ENCODE data around the gene HOPX. TPM values are rescaled to one million over a fixed set of nuclear protein-coding genes. Genes with fewer than 3 reads are reported as not detected.
A peak's percentile ranks its signal among the peaks of the same experiment; 100 is the strongest.

HOPX gene
- total and polyA plus RNA-seq, 2 of the 4 experiments (the other 2 are of a cell fraction), result 1.3 to 1.7 TPM

- Histone ChIP-seq H2BK15ac (ENCODE audit: low read depth, low read length) (no peak overlapping the region), H3K9me1 (ENCODE audit: insufficient read depth, low read length) (no peaks in the 10 kb centered on the region), H4K5ac (ENCODE audit: low read depth, low read length) (no peak overlapping the region), H3K4me3 (ENCODE audit: insufficient read depth, low read depth, low read length) (no peak overlapping the region), H2AFZ (replicated peaks; ENCODE audit: low read length, poor library complexity) (no peak overlapping the region), H4K91ac (ENCODE audit: insufficient read depth, low read depth, low read length) (no peak overlapping the region), H2BK120ac (ENCODE audit: low read depth, low read length) (no peak overlapping the region), H3K18ac (ENCODE audit: low read depth, low read length) (no peak overlapping the region), H3K4ac (ENCODE audit: low read depth, low read length) (no peak overlapping the region), H3K4me2 (ENCODE audit: low read depth, low read length) (no peak overlapping the region), H4K20me1 (ENCODE audit: insufficient read depth, low read length) (no peaks in the 10 kb centered on the region), H3K9me3 (ENCODE audit: control insufficient read depth, insufficient read depth, low read length) (peaks cover 6% of the 10 kb centered on the region), H2BK20ac (ENCODE audit: low read depth, low read length) (no peak overlapping the region), H3K36me3 (ENCODE audit: control insufficient read depth, insufficient read depth, low read length) (no peaks in the 10 kb centered on the region), H3K23ac (ENCODE audit: low read depth, low read length) (no peak overlapping the region), H4K8ac (ENCODE audit: low read depth in 2 of 2, low read length in 2 of 2) (no peak overlapping the region), H3K9ac (ENCODE audit: low read depth, low read length) (no peak overlapping the region), H3K27ac (ENCODE audit: insufficient read depth, low read length) (no peak overlapping the region), H2AK9ac (replicated peaks; ENCODE audit: low read depth, low read length, poor library complexity) (no peak overlapping the region), H3K14ac (replicated peaks; ENCODE audit: low read depth, low read length) (no peak overlapping the region), H3K56ac (ENCODE audit: extremely low read depth, insufficient read depth, low read length) (no peak overlapping the region), H3K79me1 (ENCODE audit: low read depth in 1 of 2, low read length in 2 of 2) (no peaks in the 10 kb centered on the region), H2BK5ac (ENCODE audit: low read depth, low read length, poor library complexity, severe bottlenecking) (no peak overlapping the region), H3K4me1 (ENCODE audit: control insufficient read depth, insufficient read depth, low read length) (no peaks in the 10 kb centered on the region), H2AK5ac (ENCODE audit: low read depth, low read length) (no peak overlapping the region), H3K27me3 (ENCODE audit: control insufficient read depth, insufficient read depth, low read length) (no peaks in the 10 kb centered on the region)
- TF ChIP-seq BHLHE40 (IDR thresholded peaks at IDR 0.05; ENCODE audit: low read depth, low read length) (no peak), RFX5 (IDR thresholded peaks at IDR 0.05; ENCODE audit: low read depth, low read length) (no peak), ELK1 (IDR thresholded peaks at IDR 0.05; ENCODE audit: borderline replicate concordance, low read depth, low read length) (no peak), CTCF (conservative IDR thresholded peaks at IDR 0.05; ENCODE audit: low read depth, low read length) (no peak), RAD21 (IDR thresholded peaks at IDR 0.05; ENCODE audit: low read length) (peak; percentile 16; the same call in 1 of the 2 replicates), CHD1 (IDR thresholded peaks at IDR 0.05; ENCODE audit: low read depth, low read length) (no peak), SMC3 (IDR thresholded peaks at IDR 0.05; ENCODE audit: low read depth, low read length) (no peak)
- CTCF ChIA-PET, result interaction anchor here (0.5 to 1.5 kb wide), 2 partner anchors 8 to 1731 kb away, joined by 4 to 5 read pairs; no protein-coding TSS in a partner anchor
- WGBS, 2 experiments (ENCODE audit: extremely low coverage in 2 of 2, insufficient read length in 1 of 2), result 71% methylated on average over 1 of the region's 2 CpGs; no CpG with 5 or more reads in 1 of the 2 experiments
- BruUV-seq (replicated peaks), result no TSS peak
- DNase-seq (no peak), ATAC-seq (ENCODE audit: low read depth) (no peak)
- POLR2A ChIA-PET (ENCODE audit: unreplicated experiment), result no interaction called here
- in situ Hi-C loops (cut with MboI; ENCODE audit: low sequenced_read_pairs), result no loop called here
- dilution Hi-C loops (cut with HindIII; ENCODE audit: low sequenced_read_pairs, unreplicated experiment), result no loop called here
- intact Hi-C loops (cut with micrococcal nuclease), result no loop called here
These were observed 54.1 kb downstream of the HOPX start for GRCh38 chr4:56626963-56627362.
